ENCODE measurements around the gene SPTLC3.

GRCh38 chr20:13002251-13002650 is 6.5 kb upstream of the SPTLC3 start:
- TF ChIP-seq CTCF (IDR thresholded peaks at IDR 0.05; ENCODE audit: poor library complexity), result no peak
- no peak for TF ChIP-seq EZH2 (IDR thresholded peaks at IDR 0.05; ENCODE audit: borderline replicate concordance)
